ENCODE measurements around the gene GLP1R. TPM values are rescaled to one million over a fixed set of nuclear protein-coding genes. Genes with fewer than 3 reads are reported as not detected.

Gene GLP1R
- polyA plus RNA-seq, 4 donors = 0.10 to 0.19 TPM; not detected in 2

DNA sequence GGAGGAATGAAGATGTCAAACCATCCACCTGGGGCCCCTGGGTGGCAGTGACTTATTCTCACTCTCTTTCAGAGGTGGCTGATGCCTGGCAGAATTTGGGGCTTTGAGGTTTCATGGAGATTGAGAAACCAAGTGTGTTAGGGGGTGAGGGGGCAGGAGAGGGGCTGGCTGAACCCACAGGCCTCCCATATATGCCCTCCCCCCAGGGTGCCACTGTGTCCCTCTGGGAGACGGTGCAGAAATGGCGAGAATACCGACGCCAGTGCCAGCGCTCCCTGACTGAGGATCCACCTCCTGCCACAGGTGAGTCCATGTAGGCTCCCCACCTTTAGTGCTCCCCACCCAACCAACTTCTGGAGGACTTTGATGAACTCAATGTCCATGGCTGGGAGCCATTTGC lies 7.6 kb downstream of the GLP1R start:
- no peaks in the 10 kb centered on the region for H3K9me3 ChIP-seq (ENCODE audit: control insufficient read depth in 2 of 2, insufficient read depth in 1 of 2, low read depth in 1 of 2, low read length in 1 of 2)
- H3K27ac ChIP-seq (ENCODE audit: low read depth in 1 of 3, low read length in 2 of 3) = no peak overlapping the region
- 92 to 98% (median 97%) methylated on average over 5 of the region's 5 CpGs for WGBS, 3 donors
- FAIRE-seq (no peak), DNase-seq (no peak)
- H3K36me3 ChIP-seq (ENCODE audit: control insufficient read depth in 3 of 3, insufficient read depth in 2 of 3, low read depth in 1 of 3, low read length in 3 of 3) = peaks cover 0 to 2% (median 0%) of the 10 kb centered on the region in 3 donors
- H3K4me3 ChIP-seq (ENCODE audit: low read depth in 1 of 3, low read length in 3 of 3) = no peak overlapping the region
- peaks cover 4 to 29% (median 4%) of the 10 kb centered on the region in 3 donors for H3K4me1 ChIP-seq (ENCODE audit: control insufficient read depth in 3 of 3, insufficient read depth in 2 of 3, low read depth in 1 of 3, low read length in 2 of 3)
- H3K27me3 ChIP-seq (ENCODE audit: control insufficient read depth in 3 of 3, insufficient read depth in 3 of 3, low read length in 3 of 3) = no peaks in the 10 kb centered on the region

DNA sequence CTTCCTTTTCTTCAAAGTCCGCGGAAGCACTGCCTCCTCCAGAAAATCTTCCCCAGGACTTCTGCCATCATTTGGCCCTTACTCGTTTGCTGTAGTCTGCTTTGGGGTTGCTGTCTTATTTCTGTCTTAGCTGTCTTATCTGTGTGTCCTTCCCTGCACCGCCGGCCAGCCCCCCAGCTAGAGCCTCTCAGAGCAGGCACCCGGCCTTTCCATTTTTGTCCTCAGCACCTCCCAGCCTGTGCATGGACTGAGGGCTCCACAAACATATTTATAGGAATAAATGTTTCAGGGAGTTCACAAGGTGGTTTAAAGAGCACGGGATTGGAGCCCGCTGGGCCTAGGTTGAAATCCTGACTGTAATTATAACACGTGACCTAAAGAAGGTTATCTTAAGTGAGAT lies 8.1 kb downstream of the GLP1R start:
- Histone ChIP-seq H3K9me3 (ENCODE audit: control insufficient read depth in 2 of 2, insufficient read depth in 1 of 2, low read depth in 1 of 2, low read length in 1 of 2) (no peaks in the 10 kb centered on the region), H3K4me3 (ENCODE audit: low read depth in 1 of 3, low read length in 3 of 3) (no peak overlapping the region), H3K27ac (ENCODE audit: low read depth in 1 of 3, low read length in 2 of 3) (no peak overlapping the region), H3K4me1 (ENCODE audit: control insufficient read depth in 3 of 3, insufficient read depth in 2 of 3, low read depth in 1 of 3, low read length in 2 of 3) (peaks cover 4 to 34% (median 4%) of the 10 kb centered on the region in 3 donors), H3K27me3 (ENCODE audit: control insufficient read depth in 3 of 3, insufficient read depth in 3 of 3, low read length in 3 of 3) (no peaks in the 10 kb centered on the region), H3K36me3 (ENCODE audit: control insufficient read depth in 3 of 3, insufficient read depth in 2 of 3, low read depth in 1 of 3, low read length in 3 of 3) (peaks cover 0 to 2% (median 0%) of the 10 kb centered on the region in 3 donors)
- FAIRE-seq = no peak
- WGBS, 3 donors = 87 to 93% (median 89%) methylated on average over 9 of the region's 9 CpGs
- no peak for DNase-seq

DNA sequence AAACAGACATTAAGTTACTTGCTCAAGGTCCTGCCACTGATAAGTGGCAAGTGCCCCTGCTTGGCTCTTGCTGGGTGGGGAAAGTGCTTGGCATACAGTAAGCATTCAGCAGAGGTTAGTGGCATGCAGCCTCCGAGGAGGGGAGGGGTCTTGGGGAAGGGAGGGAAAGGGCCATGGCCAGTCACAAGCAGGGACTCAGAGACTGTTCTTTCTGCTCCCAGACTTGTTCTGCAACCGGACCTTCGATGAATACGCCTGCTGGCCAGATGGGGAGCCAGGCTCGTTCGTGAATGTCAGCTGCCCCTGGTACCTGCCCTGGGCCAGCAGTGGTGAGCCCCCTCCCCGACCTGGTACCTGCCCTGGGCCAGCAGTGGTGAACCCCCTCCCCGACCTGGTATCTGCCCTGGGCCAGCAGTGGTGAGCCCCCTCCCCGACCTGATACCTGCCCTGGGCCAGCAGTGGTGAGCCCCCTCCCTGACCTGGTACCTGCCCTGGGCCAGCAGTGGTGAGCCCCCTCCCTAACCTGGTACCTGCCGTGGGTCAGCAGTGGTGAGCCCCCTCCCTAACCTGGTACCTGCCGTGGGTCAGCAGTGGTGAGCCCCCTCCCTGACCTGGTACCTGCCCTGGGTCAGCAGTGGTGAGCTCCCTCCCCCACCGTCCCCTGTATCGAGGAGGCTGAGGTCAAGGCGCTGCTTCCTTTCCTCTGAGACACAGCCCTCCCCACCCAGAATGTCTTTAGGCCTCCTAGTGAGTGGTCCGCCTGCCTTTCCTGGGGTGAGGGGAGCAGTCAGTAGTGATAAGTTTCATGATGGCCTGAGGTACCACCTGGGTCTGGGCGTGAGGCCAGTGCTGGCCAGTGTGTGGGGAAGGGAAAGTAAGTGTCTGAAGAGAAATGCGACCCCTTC lies 8.9 kb downstream of the GLP1R start:
- DNase-seq (no peak), FAIRE-seq (no peak)
- H3K9me3 ChIP-seq (ENCODE audit: control insufficient read depth in 2 of 2, insufficient read depth in 1 of 2, low read depth in 1 of 2, low read length in 1 of 2) = no peaks in the 10 kb centered on the region
- WGBS, 3 donors = 74 to 77% (median 76%) methylated on average over 14 to 17 of the region's 17 CpGs
- no peak overlapping the region for H3K27ac ChIP-seq (ENCODE audit: low read depth in 1 of 3, low read length in 2 of 3)
- no peak overlapping the region for H3K4me3 ChIP-seq (ENCODE audit: low read depth in 1 of 3, low read length in 3 of 3)
- no peaks in the 10 kb centered on the region for H3K27me3 ChIP-seq (ENCODE audit: control insufficient read depth in 3 of 3, insufficient read depth in 3 of 3, low read length in 3 of 3)
- peaks cover 4 to 38% (median 4%) of the 10 kb centered on the region in 3 donors for H3K4me1 ChIP-seq (ENCODE audit: control insufficient read depth in 3 of 3, insufficient read depth in 2 of 3, low read depth in 1 of 3, low read length in 2 of 3)
- peaks cover 0 to 2% (median 0%) of the 10 kb centered on the region in 3 donors for H3K36me3 ChIP-seq (ENCODE audit: control insufficient read depth in 3 of 3, insufficient read depth in 2 of 3, low read depth in 1 of 3, low read length in 3 of 3)

DNA sequence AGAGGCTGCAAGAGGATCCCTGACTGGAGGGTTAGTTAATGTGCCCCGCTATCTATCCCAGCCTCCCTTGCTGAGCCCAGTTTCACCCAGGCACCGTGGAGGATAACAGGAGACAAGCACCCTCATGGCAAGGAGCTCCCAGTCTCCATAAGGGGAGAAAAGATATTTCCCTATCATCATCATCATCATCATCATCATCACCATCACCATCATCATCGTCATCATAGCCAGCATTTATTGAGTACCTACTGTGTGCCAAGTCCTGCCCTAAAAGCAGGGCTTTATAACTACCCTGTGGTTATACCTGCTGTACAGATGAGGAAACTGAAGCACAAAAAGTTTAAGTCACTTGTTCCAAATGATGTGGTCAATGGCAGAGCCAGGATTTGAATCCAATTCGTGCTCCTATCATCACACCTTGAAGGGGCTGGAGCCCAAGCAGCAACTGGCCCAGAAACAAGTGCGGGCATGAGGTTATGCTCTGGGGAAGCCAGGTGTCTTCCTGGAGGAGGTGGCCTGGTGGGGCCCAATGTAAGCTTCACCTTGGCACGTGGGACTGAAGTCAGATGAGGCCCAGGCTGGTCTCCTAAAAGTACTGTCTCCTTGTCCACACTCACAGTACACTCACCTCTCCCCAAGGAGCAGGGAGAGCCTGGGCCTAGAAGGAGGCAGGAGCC lies 10.0 kb downstream of the GLP1R start:
- DNase-seq (no peak), FAIRE-seq (no peak)
- Histone ChIP-seq H3K4me3 (ENCODE audit: low read depth in 1 of 3, low read length in 3 of 3) (no peak overlapping the region), H3K9me3 (ENCODE audit: control insufficient read depth in 2 of 2, insufficient read depth in 1 of 2, low read depth in 1 of 2, low read length in 1 of 2) (no peaks in the 10 kb centered on the region), H3K36me3 (ENCODE audit: control insufficient read depth in 3 of 3, insufficient read depth in 2 of 3, low read depth in 1 of 3, low read length in 3 of 3) (peaks cover 0 to 2% (median 0%) of the 10 kb centered on the region in 3 donors), H3K4me1 (ENCODE audit: control insufficient read depth in 3 of 3, insufficient read depth in 2 of 3, low read depth in 1 of 3, low read length in 2 of 3) (peaks cover 3 to 42% (median 4%) of the 10 kb centered on the region in 3 donors), H3K27ac (ENCODE audit: low read depth in 1 of 3, low read length in 2 of 3) (no peak overlapping the region), H3K27me3 (ENCODE audit: control insufficient read depth in 3 of 3, insufficient read depth in 3 of 3, low read length in 3 of 3) (no peaks in the 10 kb centered on the region)
- 81 to 85% (median 83%) methylated on average over 5 to 6 of the region's 6 CpGs for WGBS, 3 donors

DNA sequence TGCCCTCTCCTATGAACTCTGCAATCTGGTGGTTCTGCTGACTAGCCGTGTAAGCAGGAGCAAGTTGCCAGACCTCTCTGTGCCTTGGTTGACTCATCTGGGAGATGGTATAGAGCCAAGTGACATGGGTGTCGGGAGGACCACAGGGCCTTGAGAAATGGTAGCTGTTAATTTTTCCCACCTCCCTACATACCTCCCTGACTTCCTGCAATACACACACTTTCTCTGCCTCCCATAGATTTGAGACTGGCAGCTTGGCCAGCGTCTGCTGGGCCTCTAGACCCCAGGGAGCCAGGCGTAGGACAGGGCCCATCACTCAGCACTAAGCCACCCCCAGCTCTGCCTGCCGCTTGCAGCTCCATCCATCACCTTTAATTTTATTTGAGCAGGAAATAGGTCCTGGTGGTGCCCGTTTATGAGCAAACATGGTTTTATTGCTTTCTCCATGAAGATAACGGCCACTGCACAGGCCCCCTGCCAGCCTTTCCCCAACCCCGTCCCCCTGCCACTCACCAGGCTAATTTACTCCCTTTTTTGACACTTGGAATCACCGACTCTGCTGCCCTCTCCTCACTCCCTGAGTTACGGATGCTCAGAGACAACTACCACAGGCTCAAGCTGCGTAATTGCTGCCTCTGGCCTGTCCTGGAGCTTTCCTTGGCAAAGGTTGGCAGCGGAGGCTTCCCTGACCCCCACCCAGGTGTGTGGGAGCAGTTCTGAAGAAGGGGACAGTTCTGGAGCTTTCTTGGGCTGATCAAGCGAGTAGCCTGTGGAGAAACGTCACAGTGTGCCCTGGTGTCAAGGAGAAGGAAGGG lies 11.1 kb downstream of the GLP1R start:
- WGBS, 3 donors = 46 to 56% (median 53%) methylated on average over 14 of the region's 14 CpGs
- no peak overlapping the region for H3K27ac ChIP-seq (ENCODE audit: low read depth in 1 of 3, low read length in 2 of 3)
- peaks cover 0 to 2% (median 0%) of the 10 kb centered on the region in 3 donors for H3K36me3 ChIP-seq (ENCODE audit: control insufficient read depth in 3 of 3, insufficient read depth in 2 of 3, low read depth in 1 of 3, low read length in 3 of 3)
- H3K9me3 ChIP-seq (ENCODE audit: control insufficient read depth in 2 of 2, insufficient read depth in 1 of 2, low read depth in 1 of 2, low read length in 1 of 2) = no peaks in the 10 kb centered on the region
- FAIRE-seq (no peak), DNase-seq (no peak)
- no peak overlapping the region for H3K4me3 ChIP-seq (ENCODE audit: low read depth in 1 of 3, low read length in 3 of 3)
- H3K4me1 ChIP-seq (ENCODE audit: control insufficient read depth in 3 of 3, insufficient read depth in 2 of 3, low read depth in 1 of 3, low read length in 2 of 3) = peaks cover 0 to 40% (median 0%) of the 10 kb centered on the region in 3 donors
- H3K27me3 ChIP-seq (ENCODE audit: control insufficient read depth in 3 of 3, insufficient read depth in 3 of 3, low read length in 3 of 3) = no peaks in the 10 kb centered on the region

DNA sequence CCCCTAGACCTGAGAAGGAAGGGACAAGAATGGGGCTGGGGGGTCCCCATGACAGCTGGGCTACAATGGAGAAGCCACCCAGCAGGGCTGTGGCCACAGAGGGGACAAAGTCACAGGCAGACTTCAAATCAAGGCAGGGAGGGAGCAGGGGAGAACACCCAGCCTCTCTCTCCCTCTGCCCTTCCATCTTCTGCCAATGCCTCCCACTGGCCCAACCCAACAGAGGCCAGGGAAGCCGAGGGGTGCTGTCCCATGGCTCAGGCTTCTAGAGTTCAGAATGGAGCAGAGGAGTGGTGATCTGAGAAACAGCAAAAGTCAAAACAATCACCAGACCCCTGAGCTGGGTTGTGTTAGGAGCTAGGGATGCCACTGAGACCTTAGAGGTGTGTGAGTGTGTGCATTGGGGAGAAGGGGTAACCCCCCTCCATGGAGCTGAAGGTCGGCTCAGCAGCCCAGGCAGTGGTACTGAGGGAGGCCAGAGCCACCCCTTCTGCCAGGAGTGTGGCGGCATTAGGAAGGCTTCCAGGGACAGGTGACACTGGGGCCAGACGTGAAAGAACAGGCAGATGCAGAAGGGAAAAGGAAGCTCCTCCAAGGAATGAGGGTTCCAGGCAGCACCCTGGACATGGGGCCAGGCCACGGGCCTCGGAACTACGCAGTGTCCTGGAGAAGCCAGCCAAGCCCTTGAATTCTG lies 12.0 kb downstream of the GLP1R start:
- Histone ChIP-seq H3K4me3 (ENCODE audit: low read depth in 1 of 3, low read length in 3 of 3) (no peak overlapping the region), H3K9me3 (ENCODE audit: control insufficient read depth in 2 of 2, insufficient read depth in 1 of 2, low read depth in 1 of 2, low read length in 1 of 2) (no peaks in the 10 kb centered on the region), H3K27ac (ENCODE audit: low read depth in 1 of 3, low read length in 2 of 3) (no peak overlapping the region), H3K27me3 (ENCODE audit: control insufficient read depth in 3 of 3, insufficient read depth in 3 of 3, low read length in 3 of 3) (no peaks in the 10 kb centered on the region), H3K36me3 (ENCODE audit: control insufficient read depth in 3 of 3, insufficient read depth in 2 of 3, low read depth in 1 of 3, low read length in 3 of 3) (peaks cover 0 to 2% (median 0%) of the 10 kb centered on the region in 3 donors), H3K4me1 (ENCODE audit: control insufficient read depth in 3 of 3, insufficient read depth in 2 of 3, low read depth in 1 of 3, low read length in 2 of 3) (peaks cover 0 to 38% (median 0%) of the 10 kb centered on the region in 3 donors)
- FAIRE-seq = no peak
- 57 to 74% (median 63%) methylated on average over 7 of the region's 7 CpGs for WGBS, 3 donors
- no peak for DNase-seq

DNA sequence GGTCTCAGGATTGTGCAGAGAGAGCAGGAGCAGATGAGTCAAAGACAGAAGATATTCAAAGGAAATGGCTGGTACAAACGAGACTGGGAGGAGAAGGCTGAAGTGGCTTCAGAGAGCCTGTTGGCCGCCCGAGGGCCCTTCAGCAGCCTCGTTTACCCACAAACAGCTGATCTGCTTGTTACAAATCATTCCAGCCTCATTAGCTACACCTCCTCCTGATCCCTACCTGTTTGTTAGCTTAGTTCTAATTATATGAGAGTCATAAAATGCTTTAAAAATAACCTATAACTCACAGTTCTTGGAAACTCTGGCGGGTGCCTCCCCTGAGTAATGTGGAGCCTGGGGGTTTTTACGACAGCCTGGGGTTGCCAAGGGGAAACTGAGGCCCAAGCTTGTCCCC lies 12.6 kb downstream of the GLP1R start:
- no peaks in the 10 kb centered on the region for H3K27me3 ChIP-seq (ENCODE audit: control insufficient read depth in 3 of 3, insufficient read depth in 3 of 3, low read length in 3 of 3)
- H3K27ac ChIP-seq (ENCODE audit: low read depth in 1 of 3, low read length in 2 of 3) = no peak overlapping the region
- whole genome bisulfite sequencing, 3 donors = 25 to 43% (median 26%) methylated on average over 6 of the region's 6 CpGs
- H3K4me3 ChIP-seq (ENCODE audit: low read depth in 1 of 3, low read length in 3 of 3) = no peak overlapping the region
- H3K36me3 ChIP-seq (ENCODE audit: control insufficient read depth in 3 of 3, insufficient read depth in 2 of 3, low read depth in 1 of 3, low read length in 3 of 3) = peaks cover 0 to 2% (median 0%) of the 10 kb centered on the region in 3 donors
- no peak for FAIRE-seq
- peaks cover 0 to 38% (median 0%) of the 10 kb centered on the region in 3 donors for H3K4me1 ChIP-seq (ENCODE audit: control insufficient read depth in 3 of 3, insufficient read depth in 2 of 3, low read depth in 1 of 3, low read length in 2 of 3)
- no peaks in the 10 kb centered on the region for H3K9me3 ChIP-seq (ENCODE audit: control insufficient read depth in 2 of 2, insufficient read depth in 1 of 2, low read depth in 1 of 2, low read length in 1 of 2)
- DNase-seq = peak in 1 of 2 donors; percentile 41

Measured in small intestine (tissue), 7 donors.